Smooth muscle cell (in vitro differentiated cells): ENCODE data around the gene GADL1. TPM values are rescaled to one million over a fixed set of nuclear protein-coding genes. Genes with fewer than 3 reads are reported as not detected.

Source experiments
- DNase-seq: peaks from one replicate; lab custom pipeline; 2025; ENCODE audit not compliant: unreplicated experiment; lab: John Stamatoyannopoulos, UW
- H2AFZ ChIP-seq: fragments of 200-600 bp; sonication (generic); 2 replicates; pipeline ENCODE4 v1.6.0; 2016; ENCODE audit warnings: antibody characterized with exemption, low read depth, mild to moderate bottlenecking
- H3F3A ChIP-seq: fragments of 200-600 bp; sonication (generic); 2 replicates; pipeline ENCODE4 v1.6.0; 2017; ENCODE audit warnings: antibody characterized with exemption, low read depth
- H3K27ac ChIP-seq: fragments of 200-600 bp; sonication (generic); 2 replicates; pipeline ENCODE4 v1.5.1; 2016; ENCODE audit warnings: low read depth, mild to moderate bottlenecking
- H3K27me3 ChIP-seq: fragments of 200-600 bp; sonication (generic); 2 replicates; pipeline ENCODE4 v1.6.1; 2016; ENCODE audit warnings: low read depth, mild to moderate bottlenecking
- H3K36me3 ChIP-seq: fragments of 200-600 bp; sonication (generic); 2 replicates; pipeline ENCODE4 v1.5.1; 2016; ENCODE audit warnings: low read depth
- H3K4me1 ChIP-seq: fragments of 200-600 bp; sonication (generic); 2 replicates; pipeline ENCODE4 v1.5.1; 2016; ENCODE audit warnings: low read depth
- H3K4me2 ChIP-seq: fragments of 200-600 bp; sonication (generic); 2 replicates; pipeline ENCODE4 v1.6.0; 2016; ENCODE audit warnings: mild to moderate bottlenecking
- H3K4me3 ChIP-seq: fragments of 200-600 bp; sonication (generic); 2 replicates; pipeline ENCODE4 v1.5.1; 2016; ENCODE audit warnings: mild to moderate bottlenecking
- H3K79me2 ChIP-seq: fragments of 200-600 bp; sonication (generic); 2 replicates; pipeline ENCODE4 v1.6.0; 2016; ENCODE audit warnings: low read depth, mild to moderate bottlenecking
- H3K9ac ChIP-seq: fragments of 200-600 bp; sonication (generic); 2 replicates; pipeline ENCODE4 v1.6.0; 2016; ENCODE audit warnings: low read depth
- H3K9me3 ChIP-seq: fragments of 200-600 bp; sonication (generic); replicated peaks from 2 replicates; pipeline ENCODE4 v1.5.1; 2016; ENCODE audit warnings: low read depth
- H4K20me1 ChIP-seq: fragments of 200-600 bp; sonication (generic); 2 replicates; pipeline ENCODE4 v1.6.0; 2016; ENCODE audit warnings: low read depth
- CTCF ChIP-seq: fragments of 200-600 bp; sonication (generic); IDR thresholded peaks from 2 replicates; pipeline ENCODE4 v1.5.1; 2017; ENCODE audit warnings: borderline replicate concordance, mild to moderate bottlenecking, antibody characterized with exemption; ENCODE audit not compliant: insufficient read depth, poor library complexity, severe bottlenecking
- WGBS: methylation state at CpG from one replicate; pipeline ENCODE4 v1.1.7; 2016; ENCODE audit warnings: low lambda C conversion rate; 5-methylcytosine and 5-hydroxymethylcytosine counted together
- polyA plus RNA-seq: library from polyadenylated mRNA; unstranded; fragments of >200 nt; fragmentation: Nextera tagmentation; extraction: Ambion mirVana; gene quantifications from 2 replicates; pipeline ENCODE4 v1.2.1, GENCODE V29; 2016
- total RNA-seq: library from RNA; depleted of rRNA; stranded (reverse); fragments of >200 nt; gene quantifications from 2 replicates; pipeline ENCODE4 v1.2.3, GENCODE V29; 2014

The GADL1 gene
- total and polyA plus RNA-seq, 2 experiments from 2014 or later: not detected

- H3K9ac ChIP-seq: no peak overlapping the region
- H3K27me3 ChIP-seq: no peaks in the 10 kb centered on the region
- whole genome bisulfite sequencing: 83% methylated on average over 3 of the region's 3 CpGs
- no peaks in the 10 kb centered on the region for H3K36me3 ChIP-seq
- no peaks in the 10 kb centered on the region for H3F3A ChIP-seq
- H3K4me2 ChIP-seq: no peak overlapping the region
- no peak for DNase-seq
- no peak overlapping the region for H3K27ac ChIP-seq
- H3K9me3 ChIP-seq: no peaks in the 10 kb centered on the region
- no peaks in the 10 kb centered on the region for H4K20me1 ChIP-seq
- no peaks in the 10 kb centered on the region for H3K79me2 ChIP-seq
- no peak overlapping the region for H2AFZ ChIP-seq
- H3K4me1 ChIP-seq: no peaks in the 10 kb centered on the region
- no peak for TF ChIP-seq CTCF
- no peak overlapping the region for H3K4me3 ChIP-seq
Measured at GRCh38 chr3:30696403-30696819, 198.1 kb downstream of the GADL1 start.

GRCh38 chr3:30695302-30696061, 199.0 kb downstream of the GADL1 start:
- Histone ChIP-seq H3K4me1 (no peaks in the 10 kb centered on the region), H3K27ac (no peak overlapping the region), H3K79me2 (no peaks in the 10 kb centered on the region), H3K9me3 (no peaks in the 10 kb centered on the region), H3K4me2 (no peak overlapping the region), H3K36me3 (no peaks in the 10 kb centered on the region), H2AFZ (no peak overlapping the region), H3K4me3 (no peak overlapping the region), H3K27me3 (no peaks in the 10 kb centered on the region), H3K9ac (no peak overlapping the region), H3F3A (no peaks in the 10 kb centered on the region), H4K20me1 (no peaks in the 10 kb centered on the region)
- no peak for DNase-seq
- 94% methylated on average over 6 of the region's 6 CpGs for WGBS
- TF ChIP-seq CTCF: no peak

- Histone ChIP-seq H3K4me3 (no peak overlapping the region), H3K9me3 (no peaks in the 10 kb centered on the region), H4K20me1 (no peaks in the 10 kb centered on the region), H3K4me2 (no peak overlapping the region), H3K27me3 (no peaks in the 10 kb centered on the region), H3K27ac (no peak overlapping the region), H3F3A (no peaks in the 10 kb centered on the region), H2AFZ (no peak overlapping the region), H3K79me2 (no peaks in the 10 kb centered on the region), H3K4me1 (no peaks in the 10 kb centered on the region), H3K36me3 (no peaks in the 10 kb centered on the region), H3K9ac (no peak overlapping the region)
- no peak for TF ChIP-seq CTCF
- 98% methylated on average over 3 of the region's 3 CpGs for WGBS
- no peak for DNase-seq
Measured at GRCh38 chr3:30694668-30695067, 199.8 kb downstream of the GADL1 start.

GRCh38 chr3:30694148-30694547, 200.3 kb downstream of the GADL1 start:
- no peaks in the 10 kb centered on the region for H3K4me1 ChIP-seq
- H3K9me3 ChIP-seq: no peaks in the 10 kb centered on the region
- 72% methylated on average over 3 of the region's 3 CpGs for WGBS
- TF ChIP-seq CTCF: no peak
- no peak overlapping the region for H3K4me3 ChIP-seq
- no peaks in the 10 kb centered on the region for H3K27me3 ChIP-seq
- H3K4me2 ChIP-seq: no peak overlapping the region
- no peaks in the 10 kb centered on the region for H3K79me2 ChIP-seq
- H3K9ac ChIP-seq: no peak overlapping the region
- H3K27ac ChIP-seq: no peak overlapping the region
- no peak for DNase-seq
- no peak overlapping the region for H2AFZ ChIP-seq
- H3F3A ChIP-seq: no peaks in the 10 kb centered on the region
- H4K20me1 ChIP-seq: no peaks in the 10 kb centered on the region
- H3K36me3 ChIP-seq: no peaks in the 10 kb centered on the region
